Bronchial epithelial cell (primary cell): Measurements from ENCODE around the gene ANO3. TPM values are rescaled to one million over a fixed set of nuclear protein-coding genes. Genes with fewer than 3 reads are reported as not detected.

Source experiments
- DNase-seq: peaks from one replicate; pipeline ENCODE4 v3.0.0-alpha.2; 2010; ENCODE audit warnings: low read depth
- FAIRE-seq: peaks from 2 replicates; lab custom pipeline; 2011; peaks lifted over from hg19 to GRCh38; lab: Jason Lieb, UNC
- H3K27me3 ChIP-seq: 2 replicates; pipeline ENCODE4 v1.5.1; 2011; ENCODE audit warnings: low read length; ENCODE audit not compliant: control insufficient read depth, insufficient read depth
- H3K36me3 ChIP-seq: 2 replicates; pipeline ENCODE4 v1.5.1; 2011; ENCODE audit warnings: low read length; ENCODE audit not compliant: control insufficient read depth, insufficient read depth
- H3K4me3 ChIP-seq: 2 replicates; pipeline ENCODE4 v1.5.1; 2011; ENCODE audit warnings: mild to moderate bottlenecking, low read depth, low read length, control low read depth
- total RNA-seq: library from RNA; depleted of rRNA; stranded (reverse); fragments of >200 nt; gene quantifications from 2 replicates; pipeline ENCODE4 v1.2.1, GENCODE V29; 2014
- TF ChIP-seq, protein P1 (sequence below): IDR thresholded peaks from 2 replicates; pipeline ENCODE4 v1.5.1; 2011; ENCODE audit warnings: mild to moderate bottlenecking, moderate library complexity, low read length, control low read depth, inconsistent platforms; ENCODE audit not compliant: insufficient read depth, severe bottlenecking

Gene ANO3
- total RNA-seq, 1 donor from 2014 or later = under 0.01 TPM

DNA sequence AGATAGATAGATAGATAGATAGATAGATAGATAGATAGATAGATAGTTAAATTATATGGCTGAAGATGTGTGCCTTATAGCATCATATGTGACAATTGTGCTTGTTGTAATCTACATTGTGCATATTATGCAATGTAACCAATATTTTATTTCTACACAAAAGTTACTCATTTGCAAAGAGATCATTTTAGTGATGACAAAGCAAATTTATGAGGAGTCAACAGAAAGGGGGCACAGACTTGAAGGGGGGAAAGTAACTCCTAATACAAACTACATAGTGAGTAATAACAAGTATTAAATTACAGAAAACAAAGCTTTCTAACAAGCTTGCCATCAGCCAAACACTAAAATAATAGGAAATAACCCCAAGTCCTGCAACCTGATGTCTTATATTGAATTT is 133.3 kb downstream of the ANO3 start:
- FAIRE-seq (no peak), DNase-seq (no peak)
- Histone ChIP-seq H3K4me3 (no peak overlapping the region), H3K36me3 (no peaks in the 10 kb centered on the region), H3K27me3 (no peaks in the 10 kb centered on the region)
- TF ChIP-seq, protein P1, sequence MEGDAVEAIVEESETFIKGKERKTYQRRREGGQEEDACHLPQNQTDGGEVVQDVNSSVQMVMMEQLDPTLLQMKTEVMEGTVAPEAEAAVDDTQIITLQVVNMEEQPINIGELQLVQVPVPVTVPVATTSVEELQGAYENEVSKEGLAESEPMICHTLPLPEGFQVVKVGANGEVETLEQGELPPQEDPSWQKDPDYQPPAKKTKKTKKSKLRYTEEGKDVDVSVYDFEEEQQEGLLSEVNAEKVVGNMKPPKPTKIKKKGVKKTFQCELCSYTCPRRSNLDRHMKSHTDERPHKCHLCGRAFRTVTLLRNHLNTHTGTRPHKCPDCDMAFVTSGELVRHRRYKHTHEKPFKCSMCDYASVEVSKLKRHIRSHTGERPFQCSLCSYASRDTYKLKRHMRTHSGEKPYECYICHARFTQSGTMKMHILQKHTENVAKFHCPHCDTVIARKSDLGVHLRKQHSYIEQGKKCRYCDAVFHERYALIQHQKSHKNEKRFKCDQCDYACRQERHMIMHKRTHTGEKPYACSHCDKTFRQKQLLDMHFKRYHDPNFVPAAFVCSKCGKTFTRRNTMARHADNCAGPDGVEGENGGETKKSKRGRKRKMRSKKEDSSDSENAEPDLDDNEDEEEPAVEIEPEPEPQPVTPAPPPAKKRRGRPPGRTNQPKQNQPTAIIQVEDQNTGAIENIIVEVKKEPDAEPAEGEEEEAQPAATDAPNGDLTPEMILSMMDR = no peak

DNA sequence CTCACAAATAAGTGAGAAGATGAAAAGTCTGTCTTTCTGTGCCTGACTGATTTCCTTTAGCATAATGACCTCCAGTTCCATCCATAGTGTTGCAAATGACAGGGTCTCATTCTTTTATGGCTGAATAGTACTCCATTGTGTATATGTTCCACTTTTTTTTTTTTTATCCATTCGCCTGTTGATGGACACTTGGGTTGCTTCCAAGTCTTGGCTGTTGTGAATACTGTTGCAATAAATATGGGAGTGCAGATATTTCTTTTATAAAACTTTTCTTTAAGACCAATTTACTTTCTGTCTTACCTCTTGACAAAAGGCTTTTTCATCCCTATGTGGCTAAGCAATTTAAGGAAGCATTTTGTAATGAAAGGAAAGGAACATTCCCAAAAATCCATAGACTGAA is 135.6 kb downstream of the ANO3 start:
- FAIRE-seq = no peak
- TF ChIP-seq, protein P1 = no peak

DNA sequence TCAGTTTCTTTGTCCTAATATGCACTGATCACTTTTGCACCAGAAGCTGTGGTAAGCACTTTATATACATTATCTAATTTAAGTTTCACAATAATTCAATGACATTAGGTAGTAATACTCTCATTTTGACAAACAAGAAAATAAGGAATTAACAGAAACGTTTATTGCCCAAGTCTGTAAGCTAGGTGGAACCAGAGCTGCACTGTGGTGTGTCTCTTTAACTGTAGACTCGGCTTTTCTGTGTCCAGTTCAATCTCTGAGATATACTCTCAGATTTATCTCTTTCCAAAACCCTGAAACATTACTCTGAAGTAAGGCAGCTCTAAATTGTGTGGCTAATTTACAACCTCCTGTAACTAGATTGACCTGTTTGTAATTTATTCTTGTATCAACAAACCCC is 139.1 kb downstream of the ANO3 start:
- H3K36me3 ChIP-seq = no peaks in the 10 kb centered on the region
- DNase-seq (no peak), FAIRE-seq (no peak)
- H3K27me3 ChIP-seq = no peaks in the 10 kb centered on the region
- TF ChIP-seq, protein P1 = no peak
- no peak overlapping the region for H3K4me3 ChIP-seq

More for the DNA sequence above, 135.6 kb downstream of the ANO3 start:
- H3K27me3 ChIP-seq = no peaks in the 10 kb centered on the region
- H3K4me3 ChIP-seq = no peak overlapping the region
- H3K36me3 ChIP-seq = no peaks in the 10 kb centered on the region
- no peak for DNase-seq

DNA sequence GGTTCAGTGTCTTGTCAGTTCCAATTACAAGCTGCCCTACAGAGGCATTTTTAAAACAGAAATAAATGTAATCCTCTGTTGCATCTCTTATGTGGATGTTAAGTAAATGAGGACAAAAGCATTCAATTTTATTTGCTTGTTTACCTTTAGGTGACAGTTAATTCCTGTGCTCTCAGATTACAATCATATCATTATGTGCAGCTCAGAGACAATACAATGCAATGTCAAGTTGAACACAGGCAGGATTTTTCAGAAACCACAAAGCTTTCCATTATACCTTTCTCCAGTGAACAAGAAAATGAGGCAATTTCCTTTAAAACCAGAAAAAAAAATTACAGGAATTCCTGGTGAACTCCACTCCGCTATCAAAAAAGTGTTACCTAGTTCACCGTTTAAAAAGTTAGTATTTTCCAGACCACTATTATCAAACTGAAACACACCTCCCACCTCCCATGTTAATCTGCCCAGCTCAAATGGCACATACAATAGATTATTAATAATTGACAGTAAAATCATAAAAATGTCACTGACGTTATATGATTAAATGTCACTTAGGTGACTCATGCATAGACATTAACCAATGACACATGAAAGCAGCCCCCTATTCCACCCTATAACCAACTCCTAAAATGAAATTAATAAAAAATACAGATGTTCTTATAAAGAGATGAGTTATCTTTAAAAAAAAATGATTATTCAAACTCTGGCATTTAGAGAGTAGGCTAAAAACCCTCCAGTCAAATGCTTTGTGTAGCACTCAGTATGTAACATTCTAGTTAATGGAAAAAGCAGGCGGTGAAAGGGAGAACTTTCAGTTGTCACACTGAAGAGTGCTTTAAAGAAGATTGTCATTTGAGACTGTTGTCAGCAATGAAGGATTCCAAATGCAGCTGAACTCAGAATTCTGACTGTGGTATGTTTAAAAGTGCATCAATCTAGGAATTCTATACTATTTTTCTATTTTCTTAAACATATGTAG is 141.6 kb downstream of the ANO3 start:
- FAIRE-seq = no peak
- DNase-seq = no peak
- no peak overlapping the region for H3K4me3 ChIP-seq
- no peaks in the 10 kb centered on the region for H3K27me3 ChIP-seq
- H3K36me3 ChIP-seq = no peaks in the 10 kb centered on the region
- TF ChIP-seq, protein P1 = no peak

DNA sequence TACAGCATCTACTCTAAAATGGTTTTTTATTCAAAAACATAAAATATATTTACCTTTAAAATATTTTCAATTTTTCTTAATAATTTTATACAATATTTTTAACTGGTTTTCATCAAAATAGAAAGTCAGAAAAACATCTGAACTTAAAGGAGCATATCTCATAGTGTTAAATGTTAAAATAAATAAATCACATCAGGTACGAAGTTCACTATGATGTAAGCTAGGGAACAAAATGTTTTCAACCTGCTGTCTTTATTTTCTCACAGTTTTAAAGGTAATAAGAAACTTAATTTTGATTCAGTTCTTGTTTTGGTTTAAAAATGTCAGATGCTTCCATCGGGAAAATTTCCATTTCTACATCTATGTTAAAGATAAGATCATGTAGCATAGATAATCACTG is 142.5 kb downstream of the ANO3 start:
- TF ChIP-seq, protein P1 = no peak
- FAIRE-seq (no peak), DNase-seq (no peak)
- H3K27me3 ChIP-seq = no peaks in the 10 kb centered on the region
- no peak overlapping the region for H3K4me3 ChIP-seq
- no peaks in the 10 kb centered on the region for H3K36me3 ChIP-seq
